ENCODE measurements around the gene ZBTB7C.

Gene ZBTB7C

GRCh38 chr18:48358868-48359267 is 50.3 kb downstream of the ZBTB7C start (continued):
- TF ChIP-seq ZSCAN5A (tag by site-specific recombination; IDR thresholded peaks at IDR 0.05) (no peak), ZNF776 (tag by site-specific recombination; IDR thresholded peaks at IDR 0.05; ENCODE audit: borderline replicate concordance) (no peak), ZNF571 (tag by site-specific recombination; IDR thresholded peaks at IDR 0.05) (no peak), KLF8 (tag by site-specific recombination; IDR thresholded peaks at IDR 0.05) (no peak)

GRCh38 chr18:48356909-48357631 is 52.1 kb downstream of the ZBTB7C start:
- ChIA-PET CTCF (no interaction called here), POLR2A (no interaction called here)
- TF ChIP-seq PRDM10 (tag by site-specific recombination; IDR thresholded peaks at IDR 0.05) (peak; percentile 70), ZNF211 (tag by site-specific recombination; IDR thresholded peaks at IDR 0.05; ENCODE audit: low read depth) (no peak)
- Histone ChIP-seq H3K4me1 (ENCODE audit: control insufficient read depth, insufficient read depth, low read length) (no peaks in the 10 kb centered on the region), H3K36me3 (ENCODE audit: control insufficient read depth in 2 of 2, insufficient read depth in 1 of 2, low read length in 2 of 2) (no peaks in the 10 kb centered on the region), H3K9me3 (ENCODE audit: control insufficient read depth, insufficient read depth, low read depth, low read length) (no peaks in the 10 kb centered on the region), H3K4me3 (ENCODE audit: low read depth, low read length) (no peak overlapping the region), H3K27ac (ENCODE audit: extremely low read depth, low read depth, low read length) (no peak overlapping the region)

- peaks cover 4% of the 10 kb centered on the region for H3K4me1 ChIP-seq (ENCODE audit: control insufficient read depth, insufficient read depth, low read length)
- POLR2A ChIA-PET: no interaction called here
- no peaks in the 10 kb centered on the region for H3K36me3 ChIP-seq (ENCODE audit: control insufficient read depth in 2 of 2, insufficient read depth in 1 of 2, low read length in 2 of 2)
- H3K4me3 ChIP-seq (ENCODE audit: low read depth, low read length): no peak overlapping the region
- H3K27ac ChIP-seq (ENCODE audit: extremely low read depth, low read depth, low read length): no peak overlapping the region
- TF ChIP-seq GLIS1 (tag by site-specific recombination; IDR thresholded peaks at IDR 0.05) (no peak), PRDM10 (tag by site-specific recombination; IDR thresholded peaks at IDR 0.05) (no peak), ZNF571 (tag by site-specific recombination; IDR thresholded peaks at IDR 0.05) (no peak), ZNF658 (tag by site-specific recombination; IDR thresholded peaks at IDR 0.05) (no peak), MEIS1 (CRISPR knock-in tag; IDR thresholded peaks at IDR 0.05; ENCODE audit: borderline replicate concordance) (no peak), ZNF280D (tag by site-specific recombination; IDR thresholded peaks at IDR 0.05) (no peak), ZNF335 (tag by site-specific recombination; conservative IDR thresholded peaks at IDR 0.05) (no peak), HOXC10 (CRISPR knock-in tag; IDR thresholded peaks at IDR 0.05) (no peak), ZNF837 (tag by site-specific recombination; IDR thresholded peaks at IDR 0.05) (no peak), ZNF670 (tag by site-specific recombination; IDR thresholded peaks at IDR 0.05; ENCODE audit: low read depth) (no peak), ZNF830 (tag by site-specific recombination; IDR thresholded peaks at IDR 0.05; ENCODE audit: low read depth) (no peak), ZNF596 (tag by site-specific recombination; IDR thresholded peaks at IDR 0.05) (no peak)
- H3K9me3 ChIP-seq (ENCODE audit: control insufficient read depth, insufficient read depth, low read depth, low read length): no peaks in the 10 kb centered on the region
- CTCF ChIA-PET: no interaction called here
These were observed 52.9 kb downstream of the ZBTB7C start for GRCh38 chr18:48356151-48356745.
